ENCODE results near the gene PRSS58.
A peak's percentile ranks its signal among the peaks of the same experiment; 100 is the strongest.

Gene PRSS58

DNA sequence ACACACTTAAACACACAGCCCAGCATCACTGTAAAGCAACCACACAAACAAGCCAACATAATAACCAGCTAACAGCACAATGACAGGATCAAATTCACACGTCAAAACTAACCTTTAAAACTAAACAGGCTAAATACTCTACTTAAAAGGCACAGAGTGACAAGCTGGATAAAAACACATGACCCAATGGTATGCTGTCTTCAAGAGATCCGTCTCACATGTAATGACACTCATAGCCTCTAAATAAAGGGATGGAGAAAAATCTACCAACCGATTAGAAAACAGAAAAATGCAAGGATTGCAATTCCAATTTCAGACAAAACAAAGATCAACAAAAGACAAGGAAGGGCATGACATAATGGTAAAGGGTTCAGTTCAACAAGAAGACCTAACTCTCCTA is 17.2 kb upstream of the PRSS58 start:
- H2BK5ac ChIP-seq (ENCODE audit: low read length) = no peak overlapping the region
- H2AK5ac ChIP-seq (ENCODE audit: low read length) = no peak overlapping the region
- no peak overlapping the region for H3K4me3 ChIP-seq (ENCODE audit: low read length)
- H3K36me3 ChIP-seq (ENCODE audit: control insufficient read depth, insufficient read depth, low read length) = no peaks in the 10 kb centered on the region
- H2BK120ac ChIP-seq (ENCODE audit: low read depth, low read length) = no peak overlapping the region
- no peak overlapping the region for H3K9ac ChIP-seq (ENCODE audit: low read length)
- H3K27ac ChIP-seq (ENCODE audit: low read depth, low read length) = no peak overlapping the region
- no peak overlapping the region for H2BK15ac ChIP-seq (replicated peaks; ENCODE audit: low read depth)
- H3K4me1 ChIP-seq (ENCODE audit: control insufficient read depth, low read depth, low read length) = no peaks in the 10 kb centered on the region
- WGBS (ENCODE audit: extremely low coverage, insufficient coverage, low lambda C conversion rate) = no CpG with 5 or more reads among the region's 3 CpGs
- no peak for DNase-seq
- H3K4ac ChIP-seq (ENCODE audit: low read depth, low read length) = no peak overlapping the region
- no peak overlapping the region for H3K4me2 ChIP-seq (ENCODE audit: low read length)
- H4K5ac ChIP-seq (ENCODE audit: low read length) = no peak overlapping the region
- H4K8ac ChIP-seq (ENCODE audit: low read depth, low read length) = no peak overlapping the region
- no peaks in the 10 kb centered on the region for H3K79me1 ChIP-seq (ENCODE audit: low read length)
- no peaks in the 10 kb centered on the region for H3K79me2 ChIP-seq (ENCODE audit: control insufficient read depth, insufficient read depth, low read length)
- no peak overlapping the region for H3K18ac ChIP-seq (ENCODE audit: low read length)
- no peaks in the 10 kb centered on the region for H3K27me3 ChIP-seq (ENCODE audit: insufficient read depth, low read length, poor library complexity)
- H3K56ac ChIP-seq (ENCODE audit: low read length) = no peak overlapping the region
- H3K23ac ChIP-seq (ENCODE audit: low read length) = no peak overlapping the region

DNA sequence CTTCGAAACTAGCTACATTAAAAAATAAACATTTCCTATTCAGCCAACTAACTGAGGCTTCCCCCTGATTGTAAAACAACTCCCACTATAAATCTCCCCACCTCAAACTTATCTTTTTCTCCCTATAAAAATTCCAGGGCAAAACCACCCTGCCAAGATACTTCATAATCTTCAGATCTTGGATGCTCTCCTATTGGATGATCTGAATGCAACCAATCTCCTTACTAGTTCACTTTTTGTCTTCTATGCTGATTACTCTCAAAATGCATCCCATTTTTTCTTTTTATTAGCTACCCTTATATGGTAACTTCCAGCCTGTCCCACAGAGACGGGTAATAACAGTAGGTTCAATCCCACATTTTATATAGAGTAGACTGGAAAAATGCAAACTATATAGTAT is 15.0 kb upstream of the PRSS58 start:
- Histone ChIP-seq H3K9ac (ENCODE audit: low read length) (no peak overlapping the region), H2BK15ac (replicated peaks; ENCODE audit: low read depth) (no peak overlapping the region), H4K8ac (ENCODE audit: low read depth, low read length) (no peak overlapping the region), H2BK5ac (ENCODE audit: low read length) (no peak overlapping the region), H3K23ac (ENCODE audit: low read length) (no peak overlapping the region), H3K36me3 (ENCODE audit: control insufficient read depth, insufficient read depth, low read length) (no peaks in the 10 kb centered on the region), H3K79me2 (ENCODE audit: control insufficient read depth, insufficient read depth, low read length) (no peaks in the 10 kb centered on the region), H3K27ac (ENCODE audit: low read depth, low read length) (no peak overlapping the region), H3K4me2 (ENCODE audit: low read length) (no peak overlapping the region), H3K4ac (ENCODE audit: low read depth, low read length) (no peak overlapping the region), H3K4me1 (ENCODE audit: control insufficient read depth, low read depth, low read length) (no peaks in the 10 kb centered on the region), H3K18ac (ENCODE audit: low read length) (no peak overlapping the region), H3K79me1 (ENCODE audit: low read length) (no peaks in the 10 kb centered on the region), H4K5ac (ENCODE audit: low read length) (no peak overlapping the region), H3K27me3 (ENCODE audit: insufficient read depth, low read length, poor library complexity) (no peaks in the 10 kb centered on the region), H3K4me3 (ENCODE audit: low read length) (no peak overlapping the region), H3K56ac (ENCODE audit: low read length) (no peak overlapping the region), H2BK120ac (ENCODE audit: low read depth, low read length) (no peak overlapping the region), H2AK5ac (ENCODE audit: low read length) (no peak overlapping the region)
- WGBS (ENCODE audit: extremely low coverage, insufficient coverage, low lambda C conversion rate) = no CpG with 5 or more reads among the region's 2 CpGs
- DNase-seq = no peak

DNA sequence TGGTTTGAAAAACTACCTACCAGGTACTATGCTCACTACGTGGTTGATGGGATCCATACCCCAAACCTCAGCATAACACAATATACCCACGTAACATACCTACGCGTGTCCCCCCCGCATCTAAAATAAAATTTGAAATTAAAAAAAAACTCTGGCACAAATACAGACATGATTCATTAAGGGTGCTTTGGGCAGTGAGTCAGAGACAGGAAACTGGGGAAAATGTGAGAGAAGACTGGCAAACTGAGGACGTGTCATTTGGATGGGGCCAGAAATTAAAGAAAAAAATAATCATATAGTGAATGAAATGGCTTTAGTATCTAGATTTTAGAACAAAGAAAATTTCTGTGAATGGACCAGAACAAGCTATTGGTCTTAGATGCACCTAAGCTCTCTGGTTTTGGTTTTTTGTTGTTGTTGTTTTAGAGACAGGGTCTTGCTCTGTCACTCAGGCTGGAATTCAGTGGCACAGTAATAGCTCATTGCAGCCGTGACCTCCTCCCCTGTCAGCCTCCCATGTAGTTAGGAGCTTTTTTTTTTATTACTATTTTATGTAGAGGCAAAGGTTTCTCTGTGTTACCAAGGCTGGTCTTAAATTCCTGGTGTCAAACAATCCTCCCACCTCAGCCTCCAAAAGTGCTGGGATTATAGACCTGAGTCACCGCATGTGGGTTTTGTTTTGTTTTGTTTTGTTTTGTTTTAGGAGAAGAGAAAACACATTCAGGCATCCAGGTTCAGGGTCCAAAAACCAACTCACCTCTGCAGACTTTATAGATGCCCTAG is 5.9 kb upstream of the PRSS58 start:
- H3K56ac ChIP-seq (ENCODE audit: low read length) = no peak overlapping the region
- DNase-seq = no peak
- no peak overlapping the region for H3K18ac ChIP-seq (ENCODE audit: low read length)
- H4K8ac ChIP-seq (ENCODE audit: low read depth, low read length) = no peak overlapping the region
- H2AK5ac ChIP-seq (ENCODE audit: low read length) = no peak overlapping the region
- H3K4ac ChIP-seq (ENCODE audit: low read depth, low read length) = no peak overlapping the region
- no CpG with 5 or more reads among the region's 8 CpGs for WGBS (ENCODE audit: extremely low coverage, insufficient coverage, low lambda C conversion rate)
- no peaks in the 10 kb centered on the region for H3K36me3 ChIP-seq (ENCODE audit: control insufficient read depth, insufficient read depth, low read length)
- H3K4me2 ChIP-seq (ENCODE audit: low read length) = no peak overlapping the region
- no peak overlapping the region for H3K27ac ChIP-seq (ENCODE audit: low read depth, low read length)
- H3K27me3 ChIP-seq (ENCODE audit: insufficient read depth, low read length, poor library complexity) = no peaks in the 10 kb centered on the region
- H3K23ac ChIP-seq (ENCODE audit: low read length) = no peak overlapping the region
- H2BK5ac ChIP-seq (ENCODE audit: low read length) = no peak overlapping the region
- no peak overlapping the region for H3K9ac ChIP-seq (ENCODE audit: low read length)
- no peak overlapping the region for H3K4me3 ChIP-seq (ENCODE audit: low read length)
- no peak overlapping the region for H2BK120ac ChIP-seq (ENCODE audit: low read depth, low read length)
- no peaks in the 10 kb centered on the region for H3K79me1 ChIP-seq (ENCODE audit: low read length)
- H3K79me2 ChIP-seq (ENCODE audit: control insufficient read depth, insufficient read depth, low read length) = no peaks in the 10 kb centered on the region
- no peak overlapping the region for H2BK15ac ChIP-seq (replicated peaks; ENCODE audit: low read depth)
- no peaks in the 10 kb centered on the region for H3K4me1 ChIP-seq (ENCODE audit: control insufficient read depth, low read depth, low read length)
- H4K5ac ChIP-seq (ENCODE audit: low read length) = no peak overlapping the region

DNA sequence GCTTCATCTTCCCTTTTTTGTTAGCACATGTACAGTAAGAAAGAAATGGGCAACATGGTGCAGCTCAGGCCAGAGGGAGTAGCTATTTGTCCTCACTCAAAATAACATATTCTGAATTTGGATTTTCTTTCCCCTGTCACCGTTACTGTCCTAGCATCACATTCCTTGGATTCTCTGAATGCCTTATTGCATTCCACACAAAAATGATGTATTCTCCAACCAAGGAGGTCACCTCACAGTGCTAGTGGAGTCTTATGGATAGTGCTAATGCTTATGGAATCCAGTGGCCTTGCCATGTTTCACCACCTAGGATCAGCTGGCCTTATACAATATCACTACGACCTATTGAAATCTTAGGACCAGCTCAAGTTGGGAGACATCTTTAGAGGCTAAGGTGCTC is 7.2 kb downstream of the PRSS58 start:
- Histone ChIP-seq H3K79me1 (ENCODE audit: low read length) (no peaks in the 10 kb centered on the region), H4K8ac (ENCODE audit: low read depth, low read length) (no peak overlapping the region), H3K9ac (ENCODE audit: low read length) (no peak overlapping the region), H3K56ac (ENCODE audit: low read length) (no peak overlapping the region), H3K4ac (ENCODE audit: low read depth, low read length) (no peak overlapping the region), H3K18ac (ENCODE audit: low read length) (no peak overlapping the region), H3K4me3 (ENCODE audit: low read length) (no peak overlapping the region), H2BK15ac (replicated peaks; ENCODE audit: low read depth) (no peak overlapping the region), H2AK5ac (ENCODE audit: low read length) (no peak overlapping the region), H4K5ac (ENCODE audit: low read length) (no peak overlapping the region), H3K27me3 (ENCODE audit: insufficient read depth, low read length, poor library complexity) (no peaks in the 10 kb centered on the region), H3K27ac (ENCODE audit: low read depth, low read length) (no peak overlapping the region), H3K4me1 (ENCODE audit: control insufficient read depth, low read depth, low read length) (no peaks in the 10 kb centered on the region), H3K23ac (ENCODE audit: low read length) (no peak overlapping the region), H2BK120ac (ENCODE audit: low read depth, low read length) (no peak overlapping the region), H3K4me2 (ENCODE audit: low read length) (no peak overlapping the region), H2BK5ac (ENCODE audit: low read length) (no peak overlapping the region), H3K79me2 (ENCODE audit: control insufficient read depth, insufficient read depth, low read length) (no peaks in the 10 kb centered on the region), H3K36me3 (ENCODE audit: control insufficient read depth, insufficient read depth, low read length) (no peaks in the 10 kb centered on the region)
- no CpG with 5 or more reads among the region's 2 CpGs for WGBS (ENCODE audit: extremely low coverage, insufficient coverage, low lambda C conversion rate)
- peak; percentile 86 for DNase-seq

DNA sequence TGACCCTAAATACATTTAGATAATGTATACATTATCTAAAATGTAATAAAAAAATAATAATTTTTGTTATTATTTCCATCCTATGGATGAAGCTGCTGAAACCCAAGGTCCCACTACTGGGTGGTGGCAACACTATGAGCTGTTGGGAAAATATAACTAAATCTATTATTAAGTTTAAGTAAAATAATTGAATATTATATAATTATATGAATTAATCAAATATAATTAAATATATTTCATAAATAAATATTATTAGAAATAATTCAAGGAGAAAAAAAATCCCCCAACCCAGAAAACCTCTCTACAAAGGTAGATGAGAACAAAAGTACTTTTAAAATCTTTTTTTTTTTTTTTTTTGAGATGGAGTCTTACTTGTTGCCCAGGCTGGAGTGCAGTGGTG is 7.9 kb downstream of the PRSS58 start:
- Histone ChIP-seq H3K56ac (ENCODE audit: low read length) (no peak overlapping the region), H3K4me2 (ENCODE audit: low read length) (no peak overlapping the region), H3K4ac (ENCODE audit: low read depth, low read length) (no peak overlapping the region), H3K18ac (ENCODE audit: low read length) (no peak overlapping the region), H3K79me2 (ENCODE audit: control insufficient read depth, insufficient read depth, low read length) (no peaks in the 10 kb centered on the region), H2AK5ac (ENCODE audit: low read length) (no peak overlapping the region), H4K8ac (ENCODE audit: low read depth, low read length) (no peak overlapping the region), H2BK120ac (ENCODE audit: low read depth, low read length) (no peak overlapping the region), H3K4me3 (ENCODE audit: low read length) (no peak overlapping the region), H3K79me1 (ENCODE audit: low read length) (no peaks in the 10 kb centered on the region), H3K27me3 (ENCODE audit: insufficient read depth, low read length, poor library complexity) (no peaks in the 10 kb centered on the region), H3K36me3 (ENCODE audit: control insufficient read depth, insufficient read depth, low read length) (no peaks in the 10 kb centered on the region), H3K27ac (ENCODE audit: low read depth, low read length) (no peak overlapping the region), H3K4me1 (ENCODE audit: control insufficient read depth, low read depth, low read length) (no peaks in the 10 kb centered on the region), H2BK5ac (ENCODE audit: low read length) (no peak overlapping the region), H3K23ac (ENCODE audit: low read length) (no peak overlapping the region), H3K9ac (ENCODE audit: low read length) (no peak overlapping the region), H2BK15ac (replicated peaks; ENCODE audit: low read depth) (no peak overlapping the region), H4K5ac (ENCODE audit: low read length) (no peak overlapping the region)
- DNase-seq = no peak

All from mesendoderm (in vitro differentiated cells).